Measurements from ENCODE around the gene CAB39L.
A peak's percentile ranks its signal among the peaks of the same experiment; 100 is the strongest.

The CAB39L gene

GRCh38 chr13:49308097-49308875 is 135.6 kb downstream of the CAB39L start:
- TF ChIP-seq CTCF (conservative IDR thresholded peaks at IDR 0.05; ENCODE audit: control insufficient read depth, insufficient read depth, low read depth, low read length) = no peak
- peak; percentile 94 for DNase-seq (ENCODE audit: low read depth)

GRCh38 chr13:49307365-49307764 is 136.5 kb downstream of the CAB39L start:
- no peak for TF ChIP-seq CTCF (conservative IDR thresholded peaks at IDR 0.05; ENCODE audit: control insufficient read depth, insufficient read depth, low read depth, low read length)
- H3K4me3 ChIP-seq (ENCODE audit: control insufficient read depth, low read depth, low read length) = no peak overlapping the region
- DNase-seq (ENCODE audit: low read depth) = peak; percentile 81

More at GRCh38 chr13:49308097-49308875, 135.6 kb downstream of the CAB39L start:
- no peak overlapping the region for H3K4me3 ChIP-seq (ENCODE audit: control insufficient read depth, low read depth, low read length)

- TF ChIP-seq CTCF (conservative IDR thresholded peaks at IDR 0.05; ENCODE audit: control insufficient read depth, insufficient read depth, low read depth, low read length) = no peak
- no peak for DNase-seq (ENCODE audit: low read depth)
- no peak overlapping the region for H3K4me3 ChIP-seq (ENCODE audit: control insufficient read depth, low read depth, low read length)
Observed at GRCh38 chr13:49305792-49306425, 138.0 kb downstream of the CAB39L start.

- no peak for DNase-seq (ENCODE audit: low read depth)
- TF ChIP-seq CTCF (conservative IDR thresholded peaks at IDR 0.05; ENCODE audit: control insufficient read depth, insufficient read depth, low read depth, low read length) = no peak
- no peak overlapping the region for H3K4me3 ChIP-seq (ENCODE audit: control insufficient read depth, low read depth, low read length)
Observed at GRCh38 chr13:49304763-49305700, 138.8 kb downstream of the CAB39L start.

- H3K4me3 ChIP-seq (ENCODE audit: control insufficient read depth, low read depth, low read length) = no peak overlapping the region
- no peak for DNase-seq (ENCODE audit: low read depth)
- TF ChIP-seq CTCF (conservative IDR thresholded peaks at IDR 0.05; ENCODE audit: control insufficient read depth, insufficient read depth, low read depth, low read length) = no peak
Observed at GRCh38 chr13:49304356-49304755, 139.5 kb downstream of the CAB39L start.

- TF ChIP-seq CTCF (conservative IDR thresholded peaks at IDR 0.05; ENCODE audit: control insufficient read depth, insufficient read depth, low read depth, low read length) = no peak
- DNase-seq (ENCODE audit: low read depth) = no peak
Observed at GRCh38 chr13:49303533-49304252, 140.2 kb downstream of the CAB39L start.

More at GRCh38 chr13:49303533-49304252, 140.2 kb downstream of the CAB39L start:
- H3K4me3 ChIP-seq (ENCODE audit: control insufficient read depth, low read depth, low read length) = no peak overlapping the region

All from fibroblast of mammary gland (primary cell).